Cardiac muscle cell (in vitro differentiated cells and primary cell): ENCODE measurements around the gene HTR3E. TPM values are rescaled to one million over a fixed set of nuclear protein-coding genes. Genes with fewer than 3 reads are reported as not detected.
"Not testable (repeated sequence)": the region's sequence is repeated elsewhere in the genome, so short reads cannot be mapped to it uniquely, and the experiment has no call there.

ENCODE experiments used
- DNase-seq, 2 donors: peaks; one replicate each; pipeline versions ENCODE4 v3.0.0 to v3.0.0-alpha.2; 2010 to 2017; ENCODE audit warnings: low read depth in 1 of 2, low spot score in 1 of 2
- H3K27ac ChIP-seq: fragments of 200-600 bp; sonication (generic); 2 replicates; pipeline ENCODE4 v1.5.1; 2016
- H3K27me3 ChIP-seq: fragments of 200-600 bp; sonication (generic); 2 replicates; pipeline ENCODE4 v1.6.0; 2016; ENCODE audit warnings: control low read depth
- H3K36me3 ChIP-seq: fragments of 200-600 bp; sonication (generic); 2 replicates; pipeline ENCODE4 v1.5.1; 2016; ENCODE audit warnings: control low read depth
- H3K4me1 ChIP-seq: fragments of 200-600 bp; sonication (generic); 2 replicates; pipeline ENCODE4 v1.8.1; 2017; ENCODE audit warnings: low read depth, mild to moderate bottlenecking, mixed run types
- H3K4me3 ChIP-seq: fragments of 200-600 bp; sonication (generic); 2 replicates; pipeline ENCODE4 v1.5.1; 2016; ENCODE audit warnings: mild to moderate bottlenecking
- H3K9me3 ChIP-seq: fragments of 200-600 bp; sonication (generic); 2 replicates; pipeline ENCODE4 v1.5.1; 2017; ENCODE audit warnings: low read depth, mild to moderate bottlenecking, control low read depth
- polyA plus RNA-seq: library from polyadenylated mRNA; unstranded; fragments of >200 nt; fragmentation: Nextera tagmentation; extraction: Ambion mirVana; gene quantifications from 2 replicates; pipeline ENCODE4 v1.2.1, GENCODE V29; 2016
- total RNA-seq: library from RNA; depleted of rRNA; stranded (reverse); fragments of >200 nt; gene quantifications from 2 replicates; pipeline ENCODE4 v1.2.3, GENCODE V29; 2016
- TF ChIP-seq, protein P1 (sequence below): IDR thresholded peaks from 2 replicates; pipeline ENCODE4 v1.5.1; 2012; ENCODE audit warnings: low read depth, mild to moderate bottlenecking, low read length

Gene HTR3E
- total and polyA plus RNA-seq, 2 experiments from 2014 or later: 0.15 TPM; not detected in 1

DNA sequence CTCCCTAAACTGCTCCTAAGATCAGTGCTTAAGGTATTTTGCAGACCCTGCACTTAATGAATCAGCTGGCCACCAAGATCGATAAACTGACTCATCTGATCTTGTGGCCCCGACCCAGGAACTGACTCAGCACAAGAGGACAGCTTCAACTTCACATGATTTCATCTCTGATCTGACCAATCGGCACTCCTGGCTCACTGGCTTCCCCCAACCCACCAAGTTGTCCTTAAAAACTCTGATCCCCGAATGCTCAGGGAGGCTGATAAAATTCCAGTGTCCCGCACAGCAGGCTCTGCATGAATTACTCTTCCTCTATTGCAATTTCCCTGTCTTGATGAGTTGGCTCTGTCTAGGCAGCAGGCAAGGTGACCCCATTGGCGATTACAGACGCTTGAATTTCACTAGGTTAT lies 13.5 kb downstream of the HTR3E start:
- TF ChIP-seq, protein P1, sequence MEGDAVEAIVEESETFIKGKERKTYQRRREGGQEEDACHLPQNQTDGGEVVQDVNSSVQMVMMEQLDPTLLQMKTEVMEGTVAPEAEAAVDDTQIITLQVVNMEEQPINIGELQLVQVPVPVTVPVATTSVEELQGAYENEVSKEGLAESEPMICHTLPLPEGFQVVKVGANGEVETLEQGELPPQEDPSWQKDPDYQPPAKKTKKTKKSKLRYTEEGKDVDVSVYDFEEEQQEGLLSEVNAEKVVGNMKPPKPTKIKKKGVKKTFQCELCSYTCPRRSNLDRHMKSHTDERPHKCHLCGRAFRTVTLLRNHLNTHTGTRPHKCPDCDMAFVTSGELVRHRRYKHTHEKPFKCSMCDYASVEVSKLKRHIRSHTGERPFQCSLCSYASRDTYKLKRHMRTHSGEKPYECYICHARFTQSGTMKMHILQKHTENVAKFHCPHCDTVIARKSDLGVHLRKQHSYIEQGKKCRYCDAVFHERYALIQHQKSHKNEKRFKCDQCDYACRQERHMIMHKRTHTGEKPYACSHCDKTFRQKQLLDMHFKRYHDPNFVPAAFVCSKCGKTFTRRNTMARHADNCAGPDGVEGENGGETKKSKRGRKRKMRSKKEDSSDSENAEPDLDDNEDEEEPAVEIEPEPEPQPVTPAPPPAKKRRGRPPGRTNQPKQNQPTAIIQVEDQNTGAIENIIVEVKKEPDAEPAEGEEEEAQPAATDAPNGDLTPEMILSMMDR: no peak
- no peaks in the 10 kb centered on the region for H3K36me3 ChIP-seq
- no peak overlapping the region for H3K4me3 ChIP-seq
- no peaks in the 10 kb centered on the region for H3K4me1 ChIP-seq
- H3K27me3 ChIP-seq: no peaks in the 10 kb centered on the region
- H3K9me3 ChIP-seq: no peaks in the 10 kb centered on the region
- no peak overlapping the region for H3K27ac ChIP-seq
- peak in 1 of 2 donors; percentile 6 for DNase-seq

DNA sequence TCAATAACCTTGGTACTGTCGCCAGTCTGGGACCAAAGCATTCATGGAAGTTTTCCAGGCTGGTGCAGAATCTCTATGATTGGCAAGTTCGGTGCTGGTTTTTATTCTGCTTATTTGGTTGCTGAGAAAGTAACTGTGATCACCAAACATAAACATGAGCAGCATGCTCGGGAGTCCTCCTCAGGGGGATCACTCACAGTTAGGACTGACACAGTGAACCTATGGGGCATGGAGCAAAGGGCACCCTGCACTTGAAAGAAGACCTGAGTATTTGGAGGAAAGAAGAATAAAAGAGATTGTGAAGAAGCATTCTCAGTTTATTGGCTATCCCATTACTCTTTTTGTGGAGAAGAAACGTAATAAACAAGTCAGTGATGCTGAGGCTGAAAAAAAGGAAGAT lies 19.2 kb downstream of the HTR3E start:
- no peaks in the 10 kb centered on the region for H3K9me3 ChIP-seq
- no peaks in the 10 kb centered on the region for H3K36me3 ChIP-seq
- TF ChIP-seq, protein P1: no peak
- H3K4me3 ChIP-seq: no peak overlapping the region
- H3K27me3 ChIP-seq: no peaks in the 10 kb centered on the region
- H3K4me1 ChIP-seq: no peaks in the 10 kb centered on the region
- DNase-seq: no peak
- H3K27ac ChIP-seq: no peak overlapping the region

DNA sequence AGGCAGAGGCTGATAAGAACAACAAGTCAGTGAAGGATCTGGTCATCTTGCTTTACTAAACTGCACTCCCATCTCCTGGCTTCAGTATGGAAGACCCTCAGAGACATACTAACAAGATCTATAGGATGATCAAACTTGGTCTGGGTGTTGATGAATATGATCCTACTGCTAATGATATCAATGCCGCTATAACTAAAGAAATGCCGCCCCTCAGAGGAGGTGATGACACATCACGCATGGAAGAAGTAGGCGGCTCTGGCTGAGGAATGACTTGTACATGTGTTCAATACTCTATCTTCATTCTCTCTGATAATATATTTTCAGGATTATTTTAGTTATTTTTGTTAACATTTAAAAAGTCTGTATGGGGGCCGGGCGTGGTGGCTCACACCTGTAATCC lies 20.8 kb downstream of the HTR3E start:
- H3K27me3 ChIP-seq: no peaks in the 10 kb centered on the region
- TF ChIP-seq, protein P1: no peak
- no peak overlapping the region for H3K4me3 ChIP-seq
- H3K36me3 ChIP-seq: no peaks in the 10 kb centered on the region
- H3K9me3 ChIP-seq: no peaks in the 10 kb centered on the region
- H3K27ac ChIP-seq: no peak overlapping the region
- H3K4me1 ChIP-seq: no peaks in the 10 kb centered on the region
- peak in 1 of 2 donors; percentile 7 for DNase-seq

DNA sequence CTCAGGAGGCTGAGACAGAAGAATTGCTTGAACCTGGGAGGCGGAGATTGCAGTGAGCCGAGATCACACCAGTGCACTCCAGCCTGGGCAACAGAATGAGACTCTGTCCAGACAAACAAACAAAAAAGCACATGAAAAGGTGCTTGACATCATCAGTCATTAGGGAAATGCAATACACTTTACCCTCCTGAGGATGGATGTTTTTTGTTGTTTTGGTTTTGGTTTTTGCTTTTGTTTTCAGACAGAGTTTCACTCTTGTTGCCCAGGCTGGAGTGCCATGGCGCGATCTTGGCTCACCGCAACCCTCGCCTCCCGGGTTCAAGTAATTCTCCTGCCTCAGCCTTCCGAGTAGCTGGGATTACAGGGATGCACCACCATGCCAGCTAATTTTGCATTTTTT lies 24.2 kb downstream of the HTR3E start:
- DNase-seq, H3K27me3 ChIP-seq, H3K27ac ChIP-seq, H3K9me3 ChIP-seq, H3K4me1 ChIP-seq, H3K36me3 ChIP-seq, H3K4me3 ChIP-seq: not testable (repeated sequence)

DNA sequence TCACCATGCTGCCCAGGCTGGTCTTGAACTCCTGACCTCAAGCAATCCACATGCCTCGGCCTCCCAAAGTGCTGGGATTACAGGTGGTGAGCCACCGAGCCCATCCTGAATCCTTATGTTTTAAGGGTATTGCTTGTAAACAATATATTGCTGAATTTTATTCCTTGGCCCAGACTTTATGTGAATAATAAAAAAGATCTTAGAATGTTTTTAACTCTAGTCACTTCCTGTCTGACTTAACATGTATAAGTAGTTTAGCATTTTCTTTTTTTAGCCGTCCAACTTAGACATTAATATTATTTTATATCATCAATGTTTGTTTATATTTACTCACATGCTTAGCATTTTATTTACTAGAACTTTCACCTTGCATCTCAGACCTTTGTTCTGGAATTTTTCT lies 29.1 kb downstream of the HTR3E start:
- H3K27me3 ChIP-seq: no peaks in the 10 kb centered on the region
- no peaks in the 10 kb centered on the region for H3K9me3 ChIP-seq
- no peaks in the 10 kb centered on the region for H3K4me1 ChIP-seq
- no peak overlapping the region for H3K4me3 ChIP-seq
- DNase-seq: no peak
- H3K36me3 ChIP-seq: no peaks in the 10 kb centered on the region
- TF ChIP-seq, protein P1: no peak
- no peak overlapping the region for H3K27ac ChIP-seq

DNA sequence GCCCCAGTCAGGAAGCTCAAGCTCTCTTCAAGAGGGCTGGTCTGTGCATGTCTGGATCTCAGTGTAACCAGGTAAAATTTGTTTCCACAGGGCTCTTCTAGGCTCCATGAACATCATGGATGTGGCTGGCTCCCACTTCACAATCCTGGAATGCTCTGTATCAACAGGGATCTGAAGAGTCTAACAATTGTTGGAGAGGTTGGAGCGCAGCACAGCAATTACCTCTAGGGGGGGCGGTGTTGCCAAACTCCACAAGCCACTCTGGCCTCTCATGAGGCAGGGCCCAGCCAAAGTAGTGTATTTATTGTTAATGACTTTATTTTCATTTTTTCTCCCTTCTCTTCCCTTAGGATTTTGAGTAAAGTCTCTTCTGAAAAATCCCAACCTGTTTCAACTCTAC lies 32.1 kb downstream of the HTR3E start:
- no peaks in the 10 kb centered on the region for H3K36me3 ChIP-seq

More for the DNA sequence above, 32.1 kb downstream of the HTR3E start:
- H3K27me3 ChIP-seq: no peaks in the 10 kb centered on the region
- peak; percentile 63 to 66 for DNase-seq
- no peak overlapping the region for H3K27ac ChIP-seq
- H3K9me3 ChIP-seq: no peaks in the 10 kb centered on the region
- H3K4me1 ChIP-seq: no peaks in the 10 kb centered on the region
- TF ChIP-seq, protein P1: peak; percentile 57
- H3K4me3 ChIP-seq: no peak overlapping the region
